HEK293 (cell line): ENCODE results near the gene HTRA2.

Experiments
- CTCF ChIA-PET: fragments of 350-600 bp; formaldehyde crosslinking; extraction: SDS; loops from one replicate; lab custom pipeline; 2021; ENCODE audit warnings: antibody characterized with exemption; lab: Yijun Ruan, JAX
- POLR2A ChIA-PET: fragments of 300-600 bp; formaldehyde crosslinking; extraction: SDS; loops from one replicate; lab custom pipeline; 2020; ENCODE audit warnings: antibody characterized with exemption, inconsistent platforms; lab: Yijun Ruan, JAX
- H3K27ac ChIP-seq: fragments of 200-500 bp; sonication (Bioruptor generic); 2 replicates; pipeline ENCODE4 v1.5.1; 2014; ENCODE audit warnings: low read depth, low read length, control low read depth, inconsistent platforms; ENCODE audit errors: extremely low read depth
- H3K36me3 ChIP-seq, 2 experiments: fragments of 200-500 bp in 1 of 2; sonication (Bioruptor generic) in 1 of 2; 1 replicate in 1 of 2; 2 replicates in 1 of 2; pipeline ENCODE4 v1.5.1; 2014 to 2017; ENCODE audit warnings: inconsistent platforms in 2 of 2, low read length in 2 of 2; ENCODE audit not compliant: control insufficient read depth in 2 of 2, insufficient read depth in 1 of 2
- H3K4me1 ChIP-seq: fragments of 200-500 bp; sonication (Bioruptor generic); 2 replicates; pipeline ENCODE4 v1.5.1; 2014; ENCODE audit warnings: mild to moderate bottlenecking, low read length, inconsistent platforms; ENCODE audit not compliant: control insufficient read depth, insufficient read depth
- H3K4me3 ChIP-seq: 2 replicates; pipeline ENCODE4 v1.5.1; 2011; ENCODE audit warnings: low read depth, mild to moderate bottlenecking, control low read depth, low read length, moderate library complexity
- H3K9me3 ChIP-seq: fragments of 200-500 bp; sonication (Bioruptor generic); 2 replicates; pipeline ENCODE4 v1.5.1; 2014; ENCODE audit warnings: low read depth, low read length, inconsistent platforms; ENCODE audit not compliant: control insufficient read depth, insufficient read depth
- ZNF174 ChIP-seq: fragments of 450-650 bp; formaldehyde crosslinking; IDR thresholded peaks from 2 replicates; pipeline ENCODE4 v1.5.0; 2017; ENCODE audit warnings: missing biosample characterization, mild to moderate bottlenecking, missing genetic modification characterization
- ZNF423 ChIP-seq: fragments of 450-650 bp; formaldehyde crosslinking; IDR thresholded peaks from 2 replicates; pipeline ENCODE4 v1.5.1; 2016; ENCODE audit warnings: missing biosample characterization, missing genetic modification characterization

HTRA2 gene

DNA sequence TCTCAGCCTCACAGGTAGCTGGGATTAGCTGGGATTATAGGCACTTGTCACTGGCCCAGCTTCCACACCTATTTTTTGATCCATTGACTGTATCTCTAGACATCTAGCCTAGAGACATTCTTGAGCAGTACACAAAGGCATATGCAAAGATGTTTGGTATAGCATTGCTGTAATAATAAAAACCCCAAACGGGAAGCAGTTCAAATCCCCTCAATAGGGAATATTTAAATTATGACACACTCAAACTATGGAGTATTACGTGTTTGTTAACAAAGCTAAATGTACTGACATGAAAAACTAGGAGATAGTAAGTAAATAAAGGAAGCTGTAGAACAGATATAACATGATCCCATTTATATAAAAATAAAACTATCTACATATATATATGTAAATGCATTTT is 52.5 kb downstream of the HTRA2 start:
- Histone ChIP-seq H3K4me1 (no peaks in the 10 kb centered on the region), H3K36me3 (no peaks in the 10 kb centered on the region), H3K27ac (no peak overlapping the region), H3K4me3 (no peak overlapping the region), H3K9me3 (no peaks in the 10 kb centered on the region)
- TF ChIP-seq ZNF423 (tag by site-specific recombination) (no peak), ZNF174 (tag by site-specific recombination) (no peak)
- ChIA-PET POLR2A (no interaction called here), CTCF (interaction anchor here (0.5 to 1.3 kb wide), 3 partner anchors 16 to 247 kb away, joined by 3 to 4 read pairs (median 3); no protein-coding TSS in a partner anchor)
